GM18498 (cell line): ENCODE data around the gene STPG3.

Source experiments
- ATAC-seq: cut with Tn5 transposase; IDR thresholded peaks from one replicate; pipeline ENCODE4 v1.9.1; 2021; ENCODE audit warnings: mild to moderate bottlenecking, moderate library complexity; ENCODE audit not compliant: unreplicated experiment

The STPG3 gene

GRCh38 chr9:137221506-137222111 lies 29.5 kb upstream of the STPG3 start:
- ATAC-seq, result no peak

DNA sequence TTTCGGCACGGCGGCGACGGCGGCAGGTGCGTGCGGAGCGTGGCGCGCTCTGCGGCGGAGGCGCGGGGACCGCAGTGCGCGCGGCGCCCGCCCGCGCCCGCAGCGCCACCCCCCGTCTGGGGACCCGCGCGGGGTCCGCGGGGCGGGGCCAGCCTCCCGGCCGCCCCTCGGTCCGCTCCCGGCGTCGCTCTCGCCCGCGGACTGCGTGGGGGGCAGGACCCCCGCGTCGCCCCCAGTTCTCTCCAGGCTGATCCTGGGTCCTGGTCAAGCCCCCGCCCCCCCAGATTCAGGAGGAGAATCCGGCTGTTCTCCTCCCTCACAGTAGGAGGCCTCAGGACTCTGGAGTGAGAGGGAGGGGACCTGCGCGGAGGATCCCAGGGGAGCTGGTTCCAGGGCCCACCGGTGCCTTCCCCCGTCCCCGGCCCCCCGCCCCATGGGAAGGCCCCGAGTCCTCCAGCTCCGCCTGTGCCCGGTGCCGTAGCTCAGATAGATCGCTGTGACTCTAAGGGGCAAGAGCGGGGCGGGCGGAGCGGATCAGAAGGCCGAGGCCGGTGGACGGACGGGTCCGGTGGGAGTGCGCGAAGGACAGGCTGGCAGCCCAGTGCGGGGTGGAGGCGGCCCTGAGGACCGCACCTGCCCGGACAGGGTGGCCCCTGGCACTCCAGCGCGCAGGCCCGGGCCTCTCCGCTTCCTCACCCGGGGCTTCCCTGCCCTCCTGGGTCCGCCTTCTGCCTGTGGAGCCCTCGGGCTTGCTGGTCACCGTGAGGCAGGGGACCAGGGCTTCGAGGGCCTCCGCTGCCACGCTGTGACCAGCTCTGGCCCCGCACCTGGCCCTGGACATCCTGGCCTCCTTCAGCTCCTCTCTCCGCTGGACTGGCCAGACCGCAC lies 28.7 kb upstream of the STPG3 start, which contains the start of gene RNF208:
TSS of gene RNF208 (minus strand) at position 51 of the 888 bp plus-strand sequence. CDS start 1,028 bp downstream, outside the sequence.
- no peak for ATAC-seq

DNA sequence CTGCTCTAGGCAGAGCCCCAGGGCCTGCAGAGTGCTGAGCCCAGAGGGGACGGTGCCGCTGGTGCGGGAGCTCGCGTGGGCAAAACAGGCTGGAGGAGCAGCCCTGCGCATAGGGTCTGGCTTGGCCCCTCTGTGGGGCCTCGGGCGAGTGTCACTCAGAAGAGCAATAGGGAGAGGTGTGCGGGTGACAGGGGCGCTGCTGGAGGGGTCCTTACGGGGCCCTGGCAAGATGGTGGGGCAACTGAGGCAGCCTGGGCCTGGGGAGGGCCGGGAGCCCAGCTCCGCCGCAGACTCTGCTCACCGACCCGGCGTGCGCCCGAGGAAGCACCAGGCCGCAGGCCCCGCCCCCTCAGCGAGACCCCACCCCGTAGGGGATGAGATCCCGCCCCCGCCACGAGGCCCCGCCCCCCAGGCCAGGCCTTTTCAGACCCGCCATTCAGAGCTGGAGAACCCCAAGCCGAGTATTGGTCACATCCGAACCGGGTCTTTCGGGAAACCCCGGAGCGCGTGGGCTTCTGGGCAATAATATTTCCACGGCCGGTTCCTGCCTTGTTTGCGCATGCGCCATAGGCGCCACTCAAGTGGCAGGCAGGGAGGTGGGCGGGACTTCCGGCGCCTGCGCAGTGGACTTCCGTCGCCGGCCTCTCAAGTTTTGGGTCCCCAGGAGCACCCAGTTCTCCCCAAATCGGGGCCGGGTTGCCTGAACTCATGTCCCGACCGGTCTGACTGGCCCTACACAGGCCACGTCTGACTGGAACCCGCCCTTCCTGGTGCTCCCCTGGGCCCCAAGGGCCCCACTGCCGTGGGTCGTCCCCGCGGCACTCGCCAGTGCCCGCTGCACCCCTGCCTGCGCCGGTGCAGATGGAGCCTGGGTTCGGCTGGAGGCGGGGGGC lies 27.8 kb upstream of the STPG3 start:
- peak; percentile 79 for ATAC-seq

- ATAC-seq, result no peak
These were observed 26.0 kb upstream of the STPG3 start, which contains the start of gene CYSRT1 for GRCh38 chr9:137224830-137225694. CYSRT1 (plus strand) TSS chr9:137225174; CDS start chr9:137225622, 448 bp downstream.

GRCh38 chr9:137225699-137226331 lies 25.3 kb upstream of the STPG3 start:
- no peak for ATAC-seq

GRCh38 chr9:137226338-137227053 lies 24.6 kb upstream of the STPG3 start:
- ATAC-seq, result no peak

DNA sequence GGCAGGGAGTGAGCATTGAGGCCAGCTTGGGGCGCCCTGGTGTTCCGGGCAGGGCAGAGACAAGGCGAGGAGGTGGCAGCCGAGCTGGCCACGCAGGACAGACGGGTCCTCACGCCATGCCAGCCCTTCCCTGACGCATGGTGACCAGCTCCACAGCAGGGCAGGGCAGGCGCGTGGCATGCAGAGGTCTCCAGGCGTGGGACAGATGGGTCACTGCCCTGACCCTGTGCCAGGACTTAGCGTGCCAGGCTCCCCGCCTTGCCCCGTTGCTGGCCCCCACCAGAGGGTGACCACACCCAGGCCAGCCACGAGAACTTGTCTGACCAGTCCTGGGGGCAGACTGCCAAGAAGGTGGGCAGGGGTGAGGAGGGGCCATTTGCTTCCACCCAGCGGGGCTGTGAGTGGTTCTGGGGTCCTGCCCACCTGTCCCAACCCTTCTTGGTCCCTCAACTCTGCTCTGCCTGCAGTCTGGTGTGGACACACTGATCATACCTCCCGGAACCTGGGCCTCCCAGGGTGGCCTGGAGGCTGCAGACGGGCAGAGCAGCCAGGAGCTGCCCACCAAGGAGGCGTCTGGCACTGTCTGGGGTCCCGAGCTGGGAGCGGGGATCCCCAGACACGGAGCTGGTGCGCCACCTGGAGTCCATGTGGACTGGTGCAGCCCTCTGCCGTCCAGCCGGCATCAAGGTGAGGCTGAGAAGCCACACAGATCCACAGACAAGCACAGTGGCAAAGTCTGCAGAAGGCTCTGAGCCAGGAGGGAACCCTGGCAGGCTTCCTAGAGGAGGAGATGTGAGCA lies 23.8 kb upstream of the STPG3 start, which contains the start of gene RNF224:
TSS of gene RNF224 (plus strand) at position 449 of the 799 bp plus-strand sequence. CDS start 834 bp downstream, outside the sequence.
- ATAC-seq, result no peak

- no peak for ATAC-seq
These were observed 23.1 kb upstream of the STPG3 start for GRCh38 chr9:137227853-137228505.

GRCh38 chr9:137228506-137228967 lies 22.5 kb upstream of the STPG3 start:
- no peak for ATAC-seq

DNA sequence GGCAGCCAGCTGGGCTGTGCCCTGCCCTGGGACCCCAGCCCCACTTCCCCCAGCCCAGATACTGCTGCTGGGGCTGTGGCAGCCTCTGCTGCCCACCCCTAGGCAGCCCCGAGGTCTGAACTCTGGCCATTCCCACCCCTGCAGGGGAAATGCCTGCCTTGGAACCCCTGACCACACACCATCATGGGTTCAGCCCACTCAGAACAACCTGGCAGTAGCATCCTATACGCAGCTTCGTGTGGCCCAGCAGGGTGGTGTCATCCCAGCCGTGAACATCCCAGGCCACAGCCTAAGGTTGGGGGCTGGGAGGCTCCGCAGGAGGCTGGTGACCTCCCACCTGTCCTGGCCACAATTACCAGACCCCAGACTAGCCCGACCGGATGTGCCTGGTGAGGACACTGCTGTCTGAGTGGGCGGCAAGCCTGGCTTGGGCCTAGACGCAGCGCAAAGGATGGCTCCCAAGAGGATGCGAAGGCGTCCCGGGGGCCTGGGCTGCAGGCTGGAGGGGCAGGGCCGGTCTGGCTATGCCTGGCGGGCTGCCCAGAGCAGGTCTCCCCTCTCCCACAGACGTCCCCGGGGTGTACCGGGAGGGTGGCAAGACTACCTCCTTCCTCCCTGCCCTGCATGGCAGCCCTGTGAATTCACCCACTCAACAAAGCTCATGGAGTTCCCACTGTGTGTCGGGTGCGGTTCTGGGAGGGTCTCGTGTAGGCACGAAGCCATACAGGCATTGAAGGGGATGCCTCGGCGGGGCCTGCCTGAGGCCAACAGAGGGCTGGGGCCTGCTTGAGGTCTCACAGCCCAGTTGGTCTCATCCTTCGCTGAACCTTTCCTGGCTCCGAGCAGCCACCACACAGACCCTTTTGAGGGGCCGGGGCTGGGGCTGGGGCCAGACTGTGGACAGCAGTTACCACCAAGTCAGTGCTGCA lies 21.9 kb upstream of the STPG3 start:
- no peak for ATAC-seq

DNA sequence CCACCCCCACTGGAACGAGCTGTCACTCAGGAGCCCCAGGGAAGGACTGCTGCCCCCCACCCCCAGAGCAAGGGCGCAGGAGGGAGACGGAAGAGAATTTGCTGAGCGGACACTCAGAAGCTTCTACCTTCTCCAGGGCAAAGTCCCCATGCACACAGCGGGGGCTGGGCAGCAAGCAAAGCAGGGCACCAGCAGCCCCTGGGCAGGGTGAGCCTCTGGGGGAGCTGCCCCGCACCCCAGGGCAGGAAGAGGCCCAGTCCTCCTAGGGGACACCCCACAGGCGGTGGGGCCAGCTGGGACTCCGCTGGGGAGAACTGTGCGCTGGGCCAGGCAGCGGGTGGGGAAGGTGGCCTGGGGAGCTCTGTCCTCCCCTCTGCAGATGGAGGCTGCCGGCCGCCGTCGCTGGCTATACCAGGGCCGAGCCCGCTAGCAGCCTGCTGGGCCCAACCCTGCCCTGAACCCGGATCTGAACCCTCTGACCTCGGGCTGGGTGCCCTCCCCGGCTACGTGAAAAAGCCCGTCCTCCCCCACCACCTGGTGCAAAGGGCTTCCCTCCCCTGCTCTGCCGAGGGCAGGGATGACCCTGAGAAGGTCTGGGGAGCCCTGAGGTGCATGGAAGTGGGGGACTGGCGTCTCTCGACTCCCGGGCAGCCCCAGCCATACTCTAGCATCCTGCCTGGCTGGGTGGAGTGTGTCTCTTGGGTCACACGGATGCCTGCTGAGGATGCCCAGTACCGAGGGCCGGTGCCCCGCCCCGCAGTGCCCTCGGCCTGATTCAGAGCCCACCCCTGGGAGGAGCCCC lies 21.0 kb upstream of the STPG3 start:
- no peak for ATAC-seq

DNA sequence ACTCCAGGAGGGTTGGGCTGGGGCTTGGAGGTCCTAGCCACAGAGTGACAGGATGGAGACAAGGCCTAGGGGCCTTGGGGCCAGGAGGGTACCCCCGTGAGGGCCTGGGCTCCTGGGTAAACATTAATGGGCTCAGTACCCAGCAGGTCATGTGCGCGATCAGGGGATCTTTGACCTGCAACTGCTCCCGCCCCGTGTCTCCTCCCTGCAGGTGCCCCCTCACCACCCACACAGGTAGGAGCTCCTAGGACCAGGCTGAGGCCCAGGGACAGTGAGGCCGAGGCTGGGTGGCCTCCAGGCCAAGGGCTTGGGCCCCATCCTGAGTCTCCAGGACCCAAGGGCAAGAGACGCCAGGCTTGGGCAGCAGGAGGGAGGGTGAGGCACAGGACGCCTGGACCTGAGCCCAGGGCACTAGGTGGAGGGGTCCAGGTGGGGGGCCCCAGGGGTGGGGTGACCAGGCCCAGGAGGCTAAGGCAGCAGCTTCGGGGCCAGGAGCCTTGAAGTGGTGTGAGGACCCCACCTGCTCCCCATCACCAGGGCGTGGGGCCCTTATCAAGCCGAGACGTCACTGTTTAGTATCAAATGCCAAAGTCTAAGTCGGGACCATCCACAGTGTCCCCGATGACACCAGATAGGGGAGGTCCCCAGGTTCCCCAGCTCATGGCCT lies 20.2 kb upstream of the STPG3 start, which contains the start of gene SLC34A3:
TSS of gene SLC34A3 (plus strand) at position 197 of the 667 bp plus-strand sequence. CDS start 802 bp downstream, outside the sequence.
- no peak for ATAC-seq

DNA sequence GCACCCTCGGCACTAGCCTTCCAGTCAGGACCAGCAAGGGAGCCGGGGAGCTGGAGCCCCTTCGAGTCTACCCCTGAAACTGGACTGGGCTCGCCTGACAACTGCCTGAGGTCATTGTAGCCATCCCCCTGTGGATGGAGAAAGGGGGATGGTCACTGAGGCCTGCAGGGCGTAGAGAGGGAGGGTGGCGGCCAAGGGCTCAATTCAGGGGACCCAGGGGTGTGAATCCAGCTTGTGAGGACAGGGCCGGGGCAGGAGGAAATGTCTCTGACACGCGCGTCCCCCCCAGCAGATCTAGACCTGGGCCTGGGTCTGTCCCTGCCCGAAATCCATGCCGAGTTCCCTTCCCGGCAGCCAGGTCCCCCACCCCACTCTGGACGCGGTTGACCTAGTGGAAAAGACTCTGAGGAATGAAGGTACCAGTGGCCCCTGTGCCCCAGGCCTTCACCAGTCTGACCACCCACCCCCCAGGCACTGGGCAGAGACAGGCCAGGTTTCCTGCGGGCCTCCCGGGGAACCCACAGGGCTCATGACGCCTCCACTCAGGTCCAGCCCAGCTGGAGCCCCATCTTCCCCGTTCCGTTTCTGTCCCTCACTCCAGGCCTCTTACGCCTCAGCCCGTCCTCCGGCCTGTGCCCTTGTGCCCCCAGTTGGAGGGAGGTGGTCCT lies 19.6 kb upstream of the STPG3 start:
- no peak for ATAC-seq

DNA sequence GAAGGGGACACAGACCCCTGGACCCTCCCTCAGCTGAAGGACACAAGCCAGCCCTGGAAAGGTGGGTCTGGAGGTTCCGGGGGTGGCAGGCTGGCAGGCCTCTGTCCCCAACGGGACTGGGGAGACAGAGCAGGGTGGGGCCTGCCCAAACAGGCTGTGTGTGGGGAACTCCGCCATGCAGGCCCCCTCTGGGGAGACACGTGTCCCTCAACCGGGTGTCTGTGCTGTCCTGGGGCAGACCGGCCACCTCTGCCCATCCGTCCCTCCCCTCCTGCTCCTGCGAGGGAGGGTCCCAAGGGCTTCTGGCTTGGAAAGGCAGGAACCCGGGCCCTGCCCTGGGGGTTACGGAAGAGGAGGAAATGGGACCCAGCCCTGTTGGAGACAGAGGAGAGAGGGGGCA lies 19.0 kb upstream of the STPG3 start:
- no peak for ATAC-seq
